A549 (cell line): ENCODE measurements around the gene BICRA. TPM values are rescaled to one million over a fixed set of nuclear protein-coding genes. Genes with fewer than 3 reads are reported as not detected.

ENCODE experiments used
- ATAC-seq, 2 experiments: fragments of 200-7000 bp in 1 of 2; fragments of >200 bp in 1 of 2; cut with Nextera tagmentation in 1 of 2; cut with Tn5 transposase in 1 of 2; 3 replicates each; pipeline versions ENCODE4 v1.8.0 to v1.9.1; 2018 to 2020; ENCODE audit warnings: mild to moderate bottlenecking in 1 of 2, moderate library complexity in 1 of 2
- CTCF ChIA-PET: fragments of 300-600 bp; sonication (Branson Sonifier 250); formaldehyde crosslinking; extraction: SDS; loops from one replicate; lab custom pipeline; 2021; ENCODE audit warnings: antibody characterized with exemption, inconsistent platforms; lab: Yijun Ruan, JAX
- POLR2A ChIA-PET: fragments of 350-600 bp; formaldehyde crosslinking; extraction: SDS; loops from one replicate; lab custom pipeline; 2021; ENCODE audit warnings: antibody characterized with exemption, inconsistent platforms; lab: Yijun Ruan, JAX
- DNase-seq, 2 experiments: peaks; one replicate each; pipeline versions ENCODE4 v3.0.0 to v3.0.0-alpha.2; 2011 to 2016; ENCODE audit warnings: low read depth in 1 of 2, low spot score in 1 of 2
- FAIRE-seq: peaks from 2 replicates; lab custom pipeline; 2011; peaks lifted over from hg19 to GRCh38; lab: Jason Lieb, UNC
- H3K27ac ChIP-seq, 2 experiments: fragments of >200 bp; sonication (Bioruptor Twin); formaldehyde crosslinking; 3 replicates each; pipeline ENCODE4 v1.5.1; 2016 to 2017
- H3K4me1 ChIP-seq: fragments of >200 bp; sonication (Bioruptor Twin); formaldehyde crosslinking; 3 replicates; pipeline ENCODE4 v1.6.1; 2016
- H3K4me2 ChIP-seq: fragments of >200 bp; sonication (Bioruptor Twin); formaldehyde crosslinking; 3 replicates; pipeline ENCODE4 v1.6.1; 2016
- H3K4me3 ChIP-seq: fragments of >200 bp; sonication (Bioruptor Twin); formaldehyde crosslinking; 3 replicates; pipeline ENCODE4 v1.5.1; 2016
- H3K9me3 ChIP-seq: fragments of >200 bp; sonication (Bioruptor Twin); formaldehyde crosslinking; 3 replicates; pipeline ENCODE4 v1.6.1; 2016
- BCL3 ChIP-seq: fragments of >200 bp; sonication (Bioruptor Twin); formaldehyde crosslinking; IDR thresholded peaks from 3 replicates; pipeline ENCODE4 v1.6.1; 2016
- CBX2 ChIP-seq: fragments of 200-600 bp; sonication (generic); IDR thresholded peaks from 2 replicates; pipeline ENCODE4 v1.6.1; 2016; ENCODE audit warnings: low read depth, mild to moderate bottlenecking, borderline replicate concordance
- E2F6 ChIP-seq: IDR thresholded peaks from 2 replicates; pipeline ENCODE4 v1.6.1; 2012; ENCODE audit warnings: low read depth, borderline replicate concordance
- EHF ChIP-seq: fragments of 250-450 bp; sonication (Bioruptor Pico); IDR thresholded peaks from 2 replicates; pipeline ENCODE4 v1.5.0; 2020; ENCODE audit warnings: mild to moderate bottlenecking
- EHMT2 ChIP-seq: fragments of 200-600 bp; sonication (generic); IDR thresholded peaks from 2 replicates; pipeline ENCODE4 v1.6.1; 2016; ENCODE audit warnings: antibody characterized with exemption, low read depth, mild to moderate bottlenecking, moderate library complexity
- GATA3 ChIP-seq: IDR thresholded peaks from 2 replicates; pipeline ENCODE4 v1.6.1; 2012; ENCODE audit warnings: borderline replicate concordance
- HMGXB4 ChIP-seq: fragments of 250-450 bp; sonication (Bioruptor Pico); IDR thresholded peaks from 2 replicates; pipeline ENCODE4 v1.5.0; 2021; ENCODE audit warnings: mild to moderate bottlenecking, moderate library complexity, borderline replicate concordance
- JUN ChIP-seq, 2 experiments: fragments of >200 bp; sonication (Bioruptor Twin); formaldehyde crosslinking; IDR thresholded peaks; 2 replicates in 1 of 2; 3 replicates in 1 of 2; pipeline ENCODE4 v1.6.1; 2016 to 2017
- MAX ChIP-seq: IDR thresholded peaks from 2 replicates; pipeline ENCODE4 v1.6.1; 2012
- MAZ ChIP-seq: fragments of 150-350 bp; IDR thresholded peaks from 2 replicates; pipeline ENCODE4 v1.6.1; 2014; ENCODE audit warnings: antibody characterized with exemption, low read depth, low read length, borderline replicate concordance
- PBX3 ChIP-seq: IDR thresholded peaks from 2 replicates; pipeline ENCODE4 v1.6.1; 2012
- PHF8 ChIP-seq: fragments of 200-600 bp; sonication (generic); IDR thresholded peaks from 2 replicates; pipeline ENCODE4 v1.6.1; 2016; ENCODE audit warnings: low read depth, mild to moderate bottlenecking, antibody characterized with exemption, moderate library complexity, borderline replicate concordance
- POLR2A ChIP-seq: IDR thresholded peaks from 2 replicates; pipeline ENCODE4 v1.6.1; 2012; ENCODE audit warnings: mild to moderate bottlenecking, low read length
- RAD21 ChIP-seq, 2 experiments: fragments of >200 bp in 1 of 2; sonication (Bioruptor Twin) in 1 of 2; formaldehyde crosslinking in 1 of 2; IDR thresholded peaks in 1 of 2; conservative IDR thresholded peaks in 1 of 2; 2 replicates in 1 of 2; 3 replicates in 1 of 2; pipeline ENCODE4 v1.6.1; 2012 to 2018; ENCODE audit warnings: inconsistent platforms in 1 of 2
- REST ChIP-seq: fragments of 200-600 bp; sonication (generic); IDR thresholded peaks from 2 replicates; pipeline ENCODE4 v1.6.1; 2016; ENCODE audit warnings: antibody characterized with exemption, mild to moderate bottlenecking, moderate library complexity
- TFCP2L1 ChIP-seq: fragments of 250-450 bp; sonication (Bioruptor Pico); IDR thresholded peaks from 2 replicates; pipeline ENCODE4 v1.5.0; 2021; ENCODE audit warnings: mild to moderate bottlenecking
- ZNF302 ChIP-seq: fragments of 250-450 bp; sonication (Bioruptor Pico); IDR thresholded peaks from 2 replicates; pipeline ENCODE4 v1.9.0; 2021; ENCODE audit warnings: inconsistent platforms, mild to moderate bottlenecking, moderate library complexity
- ZSCAN20 ChIP-seq: fragments of 250-450 bp; sonication (Bioruptor Pico); IDR thresholded peaks from 2 replicates; pipeline ENCODE4 v1.8.0; 2022; ENCODE audit warnings: mild to moderate bottlenecking, moderate library complexity
- WGBS: methylation state at CpG from one replicate; pipeline ENCODE4 v1.1.6; 2017; ENCODE audit errors: missing lambda C conversion rate; 5-methylcytosine and 5-hydroxymethylcytosine counted together
- polyA plus RNA-seq, 4 experiments: library from polyadenylated mRNA; depleted of rRNA in 3 of 4; stranded (reverse); fragments of >200 nt; fragmentation: RNase III in 1 of 4; extraction: RNeasy Plus Mini Kit Qiagen cat#74134 plus additional on column Dnase treatment in 1 of 4; gene quantifications; 2 replicates in 3 of 4; 3 replicates in 1 of 4; pipeline ENCODE4 v1.2.3, GENCODE V29; 2011 to 2017

BICRA gene
- polyA plus RNA-seq, 2 of the 4 experiments (the other 2 are of a cell fraction): 0.83 to 12.4 TPM

GRCh38 chr19:47608074-47608918 is 638 bp upstream of the BICRA start:
- TF ChIP-seq MAZ (peak; percentile 97), PBX3 (peak; percentile 93), RAD21 (conservative IDR thresholded peaks at IDR 0.05 in 1 of 2, IDR thresholded peaks at IDR 0.05 in 1 of 2) (no peak), TFCP2L1 (CRISPR knock-in tag) (peak; percentile 68), POLR2A (peak; percentile 73), EHMT2 (no peak), PHF8 (peak; percentile 92), JUN (IDR thresholded peaks at IDR 0.05) (peak; percentile 27 to 79; a peak in 2 of 5 replicates), BCL3 (peak; percentile 67; the same call in 2 of the 3 replicates), HMGXB4 (CRISPR knock-in tag) (peak; percentile 81; the same call in 1 of the 2 replicates), MAX (peak; percentile 70), EHF (no peak)
- H3K27ac ChIP-seq: peak overlapping the region; percentile 93 to 96
- FAIRE-seq: no peak
- peak overlapping the region; percentile 92 for H3K4me3 ChIP-seq
- peaks cover 21% of the 10 kb centered on the region for H3K4me1 ChIP-seq
- DNase-seq: peak; percentile 94
- ChIA-PET CTCF (interaction anchor here (0.5 to 2.7 kb wide), 11 partner anchors 8 to 177 kb away, joined by 3 to 11 read pairs (median 3); partner anchors contain the start of gene NAPA), POLR2A (interaction anchor here (0.7 to 1.4 kb wide), 3 partner anchors 8 to 121 kb away, joined by 3 to 6 read pairs (median 4); no protein-coding TSS in a partner anchor)
- peak overlapping the region; percentile 84 for H3K4me2 ChIP-seq
- WGBS: 3% methylated on average over 57 of the region's 94 CpGs
- no peaks in the 10 kb centered on the region for H3K9me3 ChIP-seq
- ATAC-seq: peak; percentile 85 to 93

- peak overlapping the region; percentile 92 for H3K4me3 ChIP-seq
- TF ChIP-seq E2F6 (no peak), ZNF302 (no peak), RAD21 (conservative IDR thresholded peaks at IDR 0.05 in 1 of 2, IDR thresholded peaks at IDR 0.05 in 1 of 2) (no peak), GATA3 (no peak), PHF8 (peak; percentile 32), ZSCAN20 (CRISPR knock-in tag) (no peak), CBX2 (no peak), REST (no peak)
- H3K27ac ChIP-seq: peak overlapping the region; percentile 93 to 96
- POLR2A ChIA-PET: interaction anchor here (0.8 to 1.5 kb wide), 2 partner anchors 10 kb away, joined by 3 to 13 read pairs; no protein-coding TSS in a partner anchor
- H3K4me1 ChIP-seq: peaks cover 22% of the 10 kb centered on the region
- peak overlapping the region; percentile 95 for H3K4me2 ChIP-seq
- 4% methylated on average over 37 of the region's 50 CpGs for WGBS
- CTCF ChIA-PET: interaction anchor here (0.5 to 2.4 kb wide), 22 partner anchors 9 to 1968 kb away, joined by 3 to 14 read pairs (median 3); partner anchors contain the start of genes DHX34, KPTN and NAPA
- no peak for FAIRE-seq
- H3K9me3 ChIP-seq: no peaks in the 10 kb centered on the region
- peak; percentile 2 to 28; a peak in 3 of 6 replicates for ATAC-seq
- peak in 1 of 2 experiments; percentile 54 for DNase-seq
These were observed 1.3 kb downstream of the BICRA start for GRCh38 chr19:47609906-47610894.
